Omental fat pad (tissue), 4 donors: ENCODE results near the gene CHMP2A. TPM values are rescaled to one million over a fixed set of nuclear protein-coding genes. Genes with fewer than 3 reads are reported as not detected.

ENCODE experiments used
- ATAC-seq: fragments of 150-250 bp; one replicate; pipeline ENCODE4 v1.9.1; 2016; ENCODE audit warnings: mild to moderate bottlenecking, moderate library complexity; ENCODE audit not compliant: low FRiP score
- DNase-seq: peaks from one replicate; pipeline ENCODE4 v3.0.0-alpha.2; 2019; ENCODE audit warnings: low spot score
- CTCF ChIP-seq, 3 donors: fragments of 450-650 bp; IDR thresholded peaks; one replicate each; pipeline ENCODE4 v1.5.1; 2016 to 2017; ENCODE audit warnings: antibody characterized with exemption in 3 of 3, mild to moderate bottlenecking in 3 of 3, moderate library complexity in 2 of 3
- total RNA-seq, 4 donors: library from RNA; depleted of rRNA; stranded (reverse); fragments of >200 nt; gene quantifications; one replicate each; pipeline ENCODE4 v1.1.0, GENCODE V29; 2016

Gene CHMP2A
- total RNA-seq, 4 donors from 2014 or later: 87.0 to 115 (median 99.6) TPM

GRCh38 chr19:58557221-58558065 lies 2.5 kb upstream of the CHMP2A start:
- TF ChIP-seq CTCF (IDR thresholded peaks at IDR 0.05): no peak
- ATAC-seq (no peak), DNase-seq (no peak)

- no peak for ATAC-seq
- TF ChIP-seq CTCF (IDR thresholded peaks at IDR 0.05): no peak
- no peak for DNase-seq
These were observed 1.8 kb upstream of the CHMP2A start for GRCh38 chr19:58556622-58557220.

- DNase-seq (no peak), ATAC-seq (no peak)
- no peak for TF ChIP-seq CTCF (IDR thresholded peaks at IDR 0.05)
These were observed 1.2 kb upstream of the CHMP2A start for GRCh38 chr19:58555920-58556621.

- DNase-seq (no peak), ATAC-seq (no peak)
- no peak for TF ChIP-seq CTCF (IDR thresholded peaks at IDR 0.05)
These were observed 522 bp upstream of the CHMP2A start for GRCh38 chr19:58555369-58555885.

- no peak for DNase-seq
- ATAC-seq: no peak
- no peak for TF ChIP-seq CTCF (IDR thresholded peaks at IDR 0.05)
These were observed 959 bp downstream of the CHMP2A start for GRCh38 chr19:58553799-58554493.

GRCh38 chr19:58552655-58553054 lies 2.2 kb downstream of the CHMP2A start:
- no peak for ATAC-seq
- TF ChIP-seq CTCF (IDR thresholded peaks at IDR 0.05): no peak
- no peak for DNase-seq
